ENCODE results near the gene ZNF324. TPM values are rescaled to one million over a fixed set of nuclear protein-coding genes. Genes with fewer than 3 reads are reported as not detected.
"Not testable (repeated sequence)": the region's sequence is repeated elsewhere in the genome, so short reads cannot be mapped to it uniquely, and the experiment has no call there.

The ZNF324 gene
- total RNA-seq, 1 donor from 2014 or later = 5.0 TPM

DNA sequence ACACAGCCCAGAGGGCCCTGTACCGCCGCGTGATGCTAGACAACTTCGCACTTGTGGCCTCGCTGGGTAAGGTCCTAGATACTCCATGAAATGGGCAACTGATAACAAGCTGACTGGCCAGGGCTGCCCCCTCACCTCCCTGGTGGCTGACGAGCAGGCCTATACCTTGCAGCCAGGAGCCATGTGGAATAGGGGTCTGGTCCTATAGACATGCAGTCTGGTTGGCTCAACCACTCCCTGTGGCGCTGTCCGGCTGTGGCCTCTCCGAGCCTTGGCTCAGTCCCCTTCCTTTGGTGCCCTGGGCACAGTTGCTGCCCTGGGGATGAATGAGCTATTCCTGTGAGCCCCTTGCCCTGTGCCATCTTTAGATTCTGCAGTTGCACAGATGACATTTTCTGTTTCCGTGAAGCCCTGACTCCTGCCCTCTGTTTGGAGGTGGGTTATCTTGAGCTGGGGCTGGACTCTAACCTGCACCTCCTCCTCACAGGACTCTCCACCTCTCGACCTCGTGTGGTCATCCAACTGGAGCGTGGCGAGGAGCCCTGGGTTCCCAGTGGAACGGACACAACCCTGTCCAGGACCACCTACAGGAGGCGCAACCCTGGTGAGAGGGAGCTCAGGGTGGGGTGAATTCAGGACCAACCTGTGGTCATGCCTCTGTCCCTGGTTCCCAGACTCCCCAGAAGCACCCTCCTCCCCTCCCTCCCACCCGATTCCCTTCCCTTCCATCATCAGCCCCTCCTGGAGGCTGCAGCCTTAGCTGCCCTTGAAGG lies 2.5 kb downstream of the ZNF324 start:
- ATAC-seq (no peak), DNase-seq (no peak)
- intact Hi-C loops (cut with micrococcal nuclease) = no loop called here

DNA sequence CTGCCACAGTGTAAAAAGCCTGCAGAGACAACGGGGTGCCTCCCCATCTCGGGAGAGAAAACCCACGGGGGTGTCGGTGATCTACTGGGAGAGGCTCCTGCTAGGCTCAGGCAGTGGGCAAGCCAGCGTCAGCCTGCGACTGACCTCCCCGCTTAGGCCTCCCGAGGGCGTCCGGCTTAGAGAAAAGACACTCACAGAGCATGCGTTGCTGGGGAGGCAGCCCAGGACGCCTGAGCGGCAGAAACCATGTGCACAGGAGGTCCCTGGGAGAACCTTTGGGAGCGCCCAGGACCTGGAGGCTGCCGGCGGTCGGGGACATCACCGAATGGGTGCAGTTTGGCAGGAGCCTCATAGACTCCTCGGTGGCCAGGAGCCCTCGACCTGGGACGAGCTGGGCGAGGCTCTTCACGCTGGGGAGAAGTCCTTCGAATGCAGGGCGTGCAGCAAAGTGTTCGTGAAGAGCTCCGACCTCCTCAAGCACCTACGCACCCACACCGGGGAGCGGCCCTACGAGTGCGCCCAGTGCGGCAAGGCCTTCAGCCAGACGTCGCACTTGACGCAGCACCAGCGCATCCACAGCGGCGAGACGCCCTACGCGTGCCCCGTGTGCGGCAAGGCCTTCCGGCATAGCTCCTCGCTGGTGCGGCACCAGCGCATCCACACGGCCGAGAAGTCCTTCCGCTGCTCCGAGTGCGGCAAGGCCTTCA lies 4.1 kb downstream of the ZNF324 start:
- ATAC-seq; intact Hi-C loops (cut with micrococcal nuclease); DNase-seq: not testable (repeated sequence)

DNA sequence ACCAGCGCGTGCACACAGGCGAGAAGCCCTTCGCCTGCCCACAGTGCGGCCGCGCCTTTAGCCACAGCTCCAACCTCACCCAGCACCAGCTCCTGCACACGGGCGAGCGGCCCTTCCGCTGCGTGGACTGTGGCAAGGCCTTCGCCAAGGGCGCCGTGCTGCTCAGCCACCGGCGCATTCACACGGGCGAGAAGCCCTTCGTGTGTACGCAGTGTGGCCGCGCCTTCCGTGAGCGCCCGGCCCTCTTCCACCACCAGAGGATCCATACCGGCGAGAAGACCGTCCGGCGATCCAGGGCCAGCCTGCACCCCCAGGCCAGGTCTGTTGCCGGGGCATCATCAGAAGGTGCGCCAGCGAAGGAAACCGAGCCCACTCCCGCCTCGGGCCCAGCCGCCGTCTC lies 4.9 kb downstream of the ZNF324 start:
- no peak for ATAC-seq
- no peak for DNase-seq
- intact Hi-C loops (cut with micrococcal nuclease) = no loop called here

DNA sequence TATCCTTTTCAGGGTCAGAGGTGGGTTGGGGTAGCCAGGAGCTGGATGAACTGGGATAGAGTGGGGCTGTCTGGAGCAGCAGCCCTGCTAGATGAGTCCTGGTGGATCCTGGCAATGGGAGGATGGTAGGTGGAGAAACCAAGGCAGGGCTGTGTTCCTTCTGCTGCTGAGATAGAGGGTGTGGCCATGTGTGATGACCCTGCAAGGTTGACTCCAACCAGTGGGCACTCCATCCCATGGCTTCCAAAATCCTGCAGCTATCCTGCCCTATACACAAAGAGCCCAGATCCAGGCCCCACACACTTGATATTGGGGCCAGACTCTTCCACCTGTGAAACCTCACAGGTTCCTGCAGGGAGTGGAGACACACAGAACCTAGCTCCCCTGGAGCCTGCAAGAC lies 6.9 kb downstream of the ZNF324 start:
- intact Hi-C loops (cut with micrococcal nuclease) = no loop called here
- DNase-seq = no peak
- ATAC-seq = no peak

DNA sequence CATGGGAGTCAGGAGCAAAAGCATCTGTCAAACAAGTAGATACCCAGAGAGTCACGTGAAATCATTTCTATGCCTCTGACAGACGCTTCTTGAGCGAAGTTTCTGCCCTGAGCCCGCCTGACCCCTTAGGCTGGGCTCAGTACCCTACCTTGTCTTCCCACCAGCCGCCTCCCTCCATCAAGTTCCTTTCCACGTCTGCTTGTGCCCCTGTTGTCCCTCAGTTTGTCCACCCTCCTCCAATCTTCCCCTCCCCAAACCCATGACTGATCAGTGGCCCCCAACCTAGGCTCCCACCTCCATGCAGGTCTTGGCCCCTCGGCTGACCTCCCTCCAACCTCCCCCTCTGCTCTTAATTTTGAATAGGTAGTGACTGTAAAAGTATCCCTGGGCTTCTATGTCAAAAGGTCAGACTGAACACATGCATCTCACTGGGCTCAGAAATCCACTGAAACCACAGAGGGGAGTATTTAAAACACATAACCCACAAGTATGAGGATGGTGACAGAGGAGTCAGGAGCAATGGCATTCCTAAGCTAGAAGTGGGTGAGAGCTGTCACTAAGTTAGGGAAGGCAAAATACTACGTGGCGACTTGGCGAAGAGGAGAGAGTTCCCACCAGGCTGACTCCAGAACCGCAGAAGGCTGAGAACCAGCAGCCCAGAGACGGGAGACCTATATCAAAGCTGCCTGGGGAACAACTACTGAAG lies 7.6 kb downstream of the ZNF324 start:
- no peak for ATAC-seq

DNA sequence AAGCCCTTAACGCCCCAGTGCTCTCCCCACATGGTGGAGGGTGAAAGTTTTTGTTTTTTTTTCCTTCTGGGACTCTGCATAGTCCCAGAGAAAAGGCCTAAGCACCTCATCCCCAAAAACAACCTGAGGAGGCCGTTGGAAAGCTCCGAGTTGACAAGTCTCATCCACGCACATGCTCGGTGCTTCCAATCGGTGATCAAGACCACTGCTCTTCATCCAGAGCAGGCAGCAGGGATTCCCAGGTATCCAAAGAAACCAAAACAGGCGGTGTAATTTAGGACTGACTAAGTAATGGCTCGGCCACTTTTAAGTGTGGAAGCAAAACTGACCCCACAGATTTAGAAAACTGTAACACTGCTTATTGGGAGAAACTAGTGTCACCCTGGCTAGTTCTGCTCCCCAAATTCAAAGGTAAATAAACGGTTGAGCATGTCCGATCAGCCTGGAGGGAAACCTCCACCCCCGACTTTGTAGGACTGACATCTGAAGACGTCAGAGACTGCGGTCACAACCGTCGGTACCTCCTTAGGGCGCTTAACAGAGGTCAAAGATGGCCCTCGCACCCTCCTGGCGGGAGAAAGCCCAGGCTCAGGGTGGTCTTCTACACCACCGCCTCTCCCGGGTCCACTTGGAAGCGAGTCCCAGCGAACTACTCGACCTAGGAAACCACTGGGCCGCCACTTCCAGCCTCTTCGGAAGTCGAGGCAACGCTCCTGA lies 8.3 kb downstream of the ZNF324 start:
- ATAC-seq (no peak), DNase-seq (no peak)
- intact Hi-C loops (cut with micrococcal nuclease) = no loop called here

More for the DNA sequence above, 7.6 kb downstream of the ZNF324 start:
- no peak for DNase-seq
- intact Hi-C loops (cut with micrococcal nuclease) = no loop called here

DNA sequence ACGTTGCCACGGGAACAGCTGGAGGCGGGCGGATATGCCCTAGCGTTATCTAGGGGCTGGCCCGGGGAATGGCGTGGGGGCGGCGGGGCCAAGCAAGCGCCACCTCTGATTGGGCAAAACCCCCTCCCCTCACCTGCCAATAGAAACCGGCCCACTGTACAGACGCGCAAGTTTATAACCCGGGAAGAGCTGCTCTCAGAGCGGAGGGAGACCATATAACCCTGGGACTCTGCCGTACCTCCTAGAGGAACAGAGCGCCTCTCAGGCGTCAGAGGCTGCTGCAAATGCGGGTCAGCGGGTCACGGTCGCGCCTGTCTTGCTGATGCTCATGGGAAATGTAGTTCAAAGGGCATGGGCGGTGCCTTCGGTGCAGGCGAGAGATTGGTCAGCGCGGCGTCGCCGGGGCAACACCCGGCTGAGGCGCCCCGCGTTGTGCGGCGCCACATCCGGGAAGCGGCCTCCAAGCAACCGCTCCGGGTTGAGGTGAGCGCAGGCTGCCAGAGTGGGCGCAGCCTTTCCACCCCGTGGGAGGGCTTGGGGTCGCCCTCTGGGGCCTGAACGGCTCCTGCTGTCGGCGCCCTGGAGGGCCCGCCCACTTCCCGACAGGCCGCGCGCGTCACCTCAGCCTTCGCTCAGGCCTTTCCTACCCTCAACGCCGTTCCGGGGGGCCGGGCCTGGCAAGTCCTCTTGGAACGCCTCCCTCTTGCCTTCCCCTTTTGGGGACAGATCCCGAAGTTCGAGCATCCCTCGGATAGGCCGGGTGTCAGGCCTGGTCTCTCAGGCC lies 9.0 kb downstream of the ZNF324 start, which contains the start of gene ZNF446:
Gene ZNF446 (plus strand): TSS at position 639 of the 784 bp plus-strand sequence. CDS start 867 bp downstream, outside the sequence.
- peak; percentile 96 for DNase-seq
- peak; percentile 93 for ATAC-seq
- intact Hi-C loops (cut with micrococcal nuclease) = no loop called here

DNA sequence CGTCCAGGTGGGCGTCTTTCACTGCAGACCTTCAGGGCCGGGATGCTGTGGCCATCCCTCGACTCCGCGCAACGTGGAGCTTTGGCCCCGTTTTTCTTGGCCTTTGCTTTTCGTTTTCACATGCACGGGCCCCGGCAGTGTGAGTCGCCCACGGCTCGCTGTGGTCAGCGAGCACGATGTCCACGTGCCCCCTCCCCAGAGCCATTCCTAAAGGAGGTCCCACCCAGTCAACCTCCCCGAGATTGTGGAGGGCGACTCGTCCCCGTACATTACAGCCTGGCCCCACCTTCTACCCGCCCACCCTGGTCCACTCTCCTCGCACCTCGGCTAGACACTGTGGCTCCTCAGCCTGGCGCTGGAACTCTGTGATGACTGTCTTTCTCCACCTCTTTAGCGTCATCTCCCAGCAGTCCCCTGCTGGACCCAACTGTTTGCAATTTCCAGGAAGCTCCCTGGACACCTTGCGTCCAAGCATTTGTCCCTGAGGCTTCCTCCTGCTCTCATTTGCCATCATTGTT lies 9.7 kb downstream of the ZNF324 start:
- peak; percentile 1 for ATAC-seq
- DNase-seq = no peak

DNA sequence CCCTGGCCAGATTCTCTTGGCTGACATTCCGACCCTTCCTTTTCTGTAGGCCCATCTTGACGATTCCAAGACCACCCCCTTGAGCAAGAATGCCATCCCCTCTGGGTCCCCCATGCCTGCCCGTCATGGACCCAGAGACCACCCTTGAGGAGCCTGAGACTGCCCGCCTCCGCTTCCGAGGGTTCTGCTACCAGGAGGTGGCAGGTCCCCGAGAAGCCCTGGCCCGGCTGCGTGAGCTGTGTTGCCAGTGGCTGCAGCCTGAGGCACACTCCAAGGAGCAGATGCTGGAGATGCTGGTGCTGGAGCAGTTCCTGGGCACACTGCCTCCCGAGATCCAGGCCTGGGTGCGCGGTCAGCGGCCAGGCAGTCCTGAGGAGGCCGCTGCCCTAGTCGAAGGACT lies 10.2 kb downstream of the ZNF324 start:
- intact Hi-C loops (cut with micrococcal nuclease) = no loop called here
- no peak for DNase-seq
- no peak for ATAC-seq

More for the DNA sequence above, 9.7 kb downstream of the ZNF324 start:
- intact Hi-C loops (cut with micrococcal nuclease) = no loop called here

DNA sequence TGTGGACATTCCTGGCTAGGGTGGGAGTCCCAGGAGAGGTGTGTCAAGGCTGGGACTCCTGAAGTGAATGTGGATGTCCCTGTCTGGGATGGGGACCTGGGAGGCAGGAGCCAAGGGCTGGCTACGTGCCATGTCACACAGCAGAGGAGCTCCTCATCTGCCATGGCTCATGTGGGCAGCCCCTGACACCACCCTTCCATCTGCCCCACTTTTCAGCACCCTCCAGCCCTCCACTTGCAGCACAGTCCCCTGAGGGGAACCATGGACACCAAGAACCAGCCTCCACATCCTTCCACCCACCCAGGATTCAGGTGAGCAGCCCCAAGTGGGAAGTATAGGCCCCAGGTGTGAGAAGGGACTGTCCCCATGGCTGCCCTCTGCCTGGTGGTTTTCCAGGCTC lies 11.0 kb downstream of the ZNF324 start:
- intact Hi-C loops (cut with micrococcal nuclease) = no loop called here
- DNase-seq = no peak
- no peak for ATAC-seq

DNA sequence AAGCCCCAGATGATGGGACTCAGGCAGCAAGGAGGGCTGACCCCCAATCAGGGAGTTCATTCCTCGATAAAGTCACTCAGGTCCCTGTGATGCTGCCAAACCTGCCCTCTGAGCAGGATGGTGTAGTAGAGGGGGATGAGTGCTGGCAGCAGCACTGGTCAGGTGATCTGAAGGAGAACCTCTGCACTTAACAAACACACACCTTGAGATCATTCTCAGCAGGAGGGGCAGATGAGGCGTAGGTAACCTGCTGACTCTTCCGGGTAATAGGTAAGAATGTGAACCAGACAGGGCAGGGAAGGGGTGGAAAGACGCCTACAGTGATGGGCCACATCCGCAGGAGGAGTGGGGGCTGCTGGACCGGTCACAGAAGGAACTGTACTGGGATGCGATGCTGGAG lies 12.4 kb downstream of the ZNF324 start:
- intact Hi-C loops (cut with micrococcal nuclease) = no loop called here
- no peak for DNase-seq
- ATAC-seq = no peak

DNA sequence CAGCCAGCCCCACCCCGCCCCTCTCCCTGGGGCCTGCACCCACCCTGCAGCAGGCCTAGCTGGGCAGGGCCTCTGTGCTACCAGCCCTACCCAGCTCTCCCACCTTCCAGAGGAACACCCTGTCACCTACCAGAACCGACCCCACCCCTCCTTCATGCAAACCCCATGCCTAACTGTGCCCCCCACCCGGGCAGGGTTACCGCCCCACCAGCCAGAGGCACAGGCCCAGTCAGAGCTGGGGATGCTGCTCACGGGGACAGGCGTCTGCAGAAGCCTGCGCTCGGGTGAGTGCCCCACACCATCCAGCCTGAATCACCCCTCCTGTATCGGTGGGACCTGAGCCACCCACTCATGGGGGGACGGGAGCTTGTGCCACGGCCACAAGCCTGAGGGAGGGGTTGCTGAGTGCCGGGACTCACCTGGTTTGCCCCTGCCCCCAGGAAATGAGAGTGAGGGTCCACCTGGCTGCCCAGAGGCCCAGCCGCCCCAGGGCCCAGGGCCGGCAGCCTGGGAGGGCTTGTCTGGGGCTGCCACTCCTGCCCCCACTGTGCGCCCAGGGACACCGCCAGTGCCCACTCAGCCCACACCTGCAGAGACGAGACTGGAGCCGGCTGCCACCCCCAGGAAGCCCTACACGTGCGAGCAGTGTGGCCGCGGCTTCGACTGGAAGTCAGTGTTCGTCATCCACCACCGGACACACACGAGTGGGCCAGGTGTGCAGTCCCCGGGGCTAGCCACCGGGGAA lies 13.0 kb downstream of the ZNF324 start:
- no peak for ATAC-seq
- DNase-seq = no peak
- intact Hi-C loops (cut with micrococcal nuclease) = no loop called here

DNA sequence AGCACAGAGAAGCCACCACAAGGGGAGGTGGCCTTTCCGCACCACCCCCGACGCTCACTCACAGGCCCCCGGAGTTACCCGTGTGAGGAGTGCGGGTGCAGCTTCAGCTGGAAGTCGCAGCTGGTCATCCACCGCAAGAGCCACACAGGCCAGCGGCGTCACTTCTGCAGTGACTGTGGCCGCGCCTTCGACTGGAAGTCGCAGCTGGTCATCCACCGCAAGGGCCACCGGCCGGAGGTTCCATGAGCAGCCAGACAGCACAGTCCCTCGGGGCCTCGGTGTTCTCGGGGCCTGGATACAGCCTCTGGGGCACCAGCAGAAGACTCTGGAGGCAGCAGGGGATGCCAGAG lies 13.6 kb downstream of the ZNF324 start:
- no peak for ATAC-seq
- DNase-seq = no peak
- intact Hi-C loops (cut with micrococcal nuclease) = no loop called here

DNA sequence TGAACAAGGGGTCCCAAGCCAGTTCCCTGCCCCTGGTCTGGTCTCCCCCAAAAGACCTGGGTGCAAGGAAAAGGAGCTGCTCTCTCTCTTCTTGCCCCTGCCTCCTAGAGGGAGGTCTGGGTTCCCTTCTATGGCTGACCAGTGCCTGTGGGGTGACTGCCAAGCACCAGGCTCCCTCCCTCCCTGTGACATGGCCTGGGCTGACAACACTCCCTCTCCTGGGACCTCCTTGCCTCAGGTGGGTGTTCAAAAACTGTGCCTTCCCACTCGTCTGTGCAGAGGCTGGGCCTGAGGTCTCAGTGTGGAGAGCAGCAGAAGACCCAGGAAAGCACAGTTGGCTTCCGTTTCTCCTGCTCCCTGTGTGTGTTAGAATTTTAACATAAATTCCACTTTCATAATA lies 14.0 kb downstream of the ZNF324 start:
- intact Hi-C loops (cut with micrococcal nuclease) = no loop called here
- DNase-seq (no peak), ATAC-seq (no peak)

DNA sequence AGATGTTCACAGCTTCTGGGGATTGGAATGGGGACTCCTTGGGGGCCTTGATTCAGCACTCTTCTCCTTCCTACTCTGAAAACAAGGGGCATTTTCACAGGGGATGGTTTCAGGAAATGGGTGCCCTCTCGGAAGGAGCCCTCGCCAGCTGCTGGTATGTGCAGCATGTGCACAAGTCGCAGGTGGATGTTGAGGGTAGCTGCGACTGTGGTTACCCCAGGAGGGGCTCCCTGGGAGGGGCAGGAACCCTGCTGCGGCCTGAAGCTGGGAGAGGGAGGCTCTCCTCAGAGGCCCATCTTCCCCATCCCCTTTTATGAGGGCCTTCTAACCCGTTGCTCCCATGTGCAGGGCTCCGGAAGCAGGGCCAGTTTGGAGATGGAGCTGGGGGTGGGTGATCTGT lies 15.5 kb downstream of the ZNF324 start:
- intact Hi-C loops (cut with micrococcal nuclease) = no loop called here
- no peak for DNase-seq
- no peak for ATAC-seq

DNA sequence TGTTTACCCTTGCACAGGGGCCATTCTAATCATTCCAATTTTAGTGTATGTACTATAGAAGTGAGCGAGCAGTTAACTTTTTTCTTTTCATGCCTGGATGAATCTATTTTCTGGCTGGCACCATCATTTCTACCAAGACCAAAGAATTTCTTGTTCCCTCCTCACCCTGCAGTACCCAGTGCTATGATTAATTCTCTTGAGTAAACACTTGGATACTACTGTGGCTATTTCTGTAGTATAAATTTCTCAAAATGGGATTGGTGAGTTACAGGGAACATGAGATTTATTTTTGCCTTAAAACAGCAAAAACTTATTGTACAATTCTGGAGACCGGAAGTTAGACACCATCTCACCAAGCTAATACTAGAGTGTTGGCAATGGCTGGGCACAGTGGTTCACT lies 16.9 kb downstream of the ZNF324 start:
- DNase-seq (no peak), ATAC-seq (no peak)
- intact Hi-C loops (cut with micrococcal nuclease) = no loop called here

DNA sequence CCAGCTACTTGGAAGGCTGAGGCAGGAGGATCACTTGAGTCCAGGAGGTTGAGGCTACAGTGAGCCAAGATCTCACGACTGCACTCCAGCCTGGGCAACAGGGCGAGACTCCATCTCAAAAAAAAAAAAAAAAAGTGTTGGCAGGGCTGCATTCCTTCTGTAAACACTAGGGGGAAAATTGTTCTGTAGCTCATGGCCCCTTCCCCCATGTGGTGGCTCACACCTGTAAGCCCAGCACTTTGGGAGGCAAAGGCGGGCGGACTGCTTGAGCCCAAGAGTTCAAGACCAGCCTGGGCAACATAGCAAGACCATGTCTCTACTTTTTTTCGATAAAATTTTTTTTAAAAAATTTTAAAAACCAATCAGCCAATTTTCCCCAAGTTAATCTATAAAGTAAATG lies 17.5 kb downstream of the ZNF324 start:
- ATAC-seq; DNase-seq; intact Hi-C loops (cut with micrococcal nuclease): not testable (repeated sequence)

DNA sequence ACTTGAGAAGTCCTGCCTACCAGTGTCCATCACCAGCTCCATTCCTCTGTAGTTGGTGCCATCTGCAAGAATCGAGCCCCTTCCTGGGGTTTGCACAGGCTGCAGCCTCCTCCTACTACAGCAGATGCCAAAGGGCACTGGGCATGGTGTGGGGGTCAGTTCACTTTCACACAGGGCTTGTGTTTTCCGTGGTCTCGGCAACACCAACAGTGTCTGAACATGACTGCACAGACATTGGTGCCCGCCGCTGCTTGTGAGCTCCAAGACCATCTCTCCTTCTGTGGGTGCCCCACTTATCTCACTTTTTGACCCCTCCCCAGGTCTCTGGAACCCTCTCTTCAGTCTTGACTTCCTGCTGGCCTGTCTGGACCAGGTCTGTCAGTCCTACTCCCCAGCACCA lies 24.5 kb downstream of the ZNF324 start:
- no peak for ATAC-seq
- intact Hi-C loops (cut with micrococcal nuclease) = no loop called here

More for the DNA sequence above, 24.5 kb downstream of the ZNF324 start:
- no peak for DNase-seq

Data from left ventricle myocardium superior (tissue), 1 donor.